HEK293 (cell line): ENCODE data around the gene PLEKHA5.

Experiments
- CTCF ChIA-PET: fragments of 350-600 bp; formaldehyde crosslinking; extraction: SDS; loops from one replicate; lab custom pipeline; 2021; ENCODE audit warnings: antibody characterized with exemption; lab: Yijun Ruan, JAX
- POLR2A ChIA-PET: fragments of 300-600 bp; formaldehyde crosslinking; extraction: SDS; loops from one replicate; lab custom pipeline; 2020; ENCODE audit warnings: antibody characterized with exemption, inconsistent platforms; lab: Yijun Ruan, JAX
- H3K27ac ChIP-seq: fragments of 200-500 bp; sonication (Bioruptor generic); 2 replicates; pipeline ENCODE4 v1.5.1; 2014; ENCODE audit warnings: low read depth, low read length, control low read depth, inconsistent platforms; ENCODE audit errors: extremely low read depth
- H3K36me3 ChIP-seq, 2 experiments: fragments of 200-500 bp in 1 of 2; sonication (Bioruptor generic) in 1 of 2; 1 replicate in 1 of 2; 2 replicates in 1 of 2; pipeline ENCODE4 v1.5.1; 2014 to 2017; ENCODE audit warnings: inconsistent platforms in 2 of 2, low read length in 2 of 2; ENCODE audit not compliant: control insufficient read depth in 2 of 2, insufficient read depth in 1 of 2
- H3K4me1 ChIP-seq: fragments of 200-500 bp; sonication (Bioruptor generic); 2 replicates; pipeline ENCODE4 v1.5.1; 2014; ENCODE audit warnings: mild to moderate bottlenecking, low read length, inconsistent platforms; ENCODE audit not compliant: control insufficient read depth, insufficient read depth
- H3K4me3 ChIP-seq: 2 replicates; pipeline ENCODE4 v1.5.1; 2011; ENCODE audit warnings: low read depth, mild to moderate bottlenecking, control low read depth, low read length, moderate library complexity
- H3K9me3 ChIP-seq: fragments of 200-500 bp; sonication (Bioruptor generic); 2 replicates; pipeline ENCODE4 v1.5.1; 2014; ENCODE audit warnings: low read depth, low read length, inconsistent platforms; ENCODE audit not compliant: control insufficient read depth, insufficient read depth
- GLI4 ChIP-seq: fragments of 450-650 bp; formaldehyde crosslinking; IDR thresholded peaks from 2 replicates; pipeline ENCODE4 v1.5.1; 2016; ENCODE audit warnings: missing biosample characterization, missing genetic modification characterization
- GLIS2 ChIP-seq: fragments of 450-650 bp; formaldehyde crosslinking; IDR thresholded peaks from 2 replicates; pipeline ENCODE4 v1.5.1; 2016; ENCODE audit warnings: missing biosample characterization, missing genetic modification characterization
- KLF1 ChIP-seq: fragments of 450-650 bp; formaldehyde crosslinking; IDR thresholded peaks from 2 replicates; pipeline ENCODE4 v1.5.1; 2016; ENCODE audit warnings: missing biosample characterization, missing genetic modification characterization
- KLF16 ChIP-seq: fragments of 450-650 bp; formaldehyde crosslinking; IDR thresholded peaks from 2 replicates; pipeline ENCODE4 v1.5.1; 2017; ENCODE audit warnings: missing biosample characterization, missing genetic modification characterization
- KLF7 ChIP-seq: fragments of 450-650 bp; formaldehyde crosslinking; IDR thresholded peaks from 2 replicates; pipeline ENCODE4 v1.5.1; 2016; ENCODE audit warnings: missing biosample characterization, missing genetic modification characterization, borderline replicate concordance
- KLF8 ChIP-seq: fragments of 450-650 bp; formaldehyde crosslinking; IDR thresholded peaks from 2 replicates; pipeline ENCODE4 v1.5.1; 2016; ENCODE audit warnings: missing biosample characterization, missing genetic modification characterization
- KLF9 ChIP-seq: fragments of 450-650 bp; formaldehyde crosslinking; IDR thresholded peaks from 2 replicates; pipeline ENCODE4 v1.5.1; 2016; ENCODE audit warnings: missing biosample characterization, missing genetic modification characterization, low read depth
- MEIS1 ChIP-seq: sonication (generic); formaldehyde crosslinking; IDR thresholded peaks from 2 replicates; pipeline ENCODE4 v1.8.1; 2022; ENCODE audit warnings: missing genetic modification reagents, mild to moderate bottlenecking, borderline replicate concordance
- MZF1 ChIP-seq: fragments of 450-650 bp; formaldehyde crosslinking; IDR thresholded peaks from 2 replicates; pipeline ENCODE4 v1.5.1; 2017; ENCODE audit warnings: missing biosample characterization, missing genetic modification characterization, borderline replicate concordance
- PRDM1 ChIP-seq: fragments of 450-650 bp; formaldehyde crosslinking; IDR thresholded peaks from 2 replicates; pipeline ENCODE4; 2016; ENCODE audit warnings: missing biosample characterization, missing genetic modification characterization
- SCRT1 ChIP-seq: fragments of 450-650 bp; formaldehyde crosslinking; IDR thresholded peaks from 2 replicates; pipeline ENCODE4 v1.5.1; 2016; ENCODE audit warnings: missing biosample characterization, missing genetic modification characterization, borderline replicate concordance
- SETDB1 ChIP-seq: IDR thresholded peaks from one replicate; pipeline ENCODE4 v1.6.1; 2017; ENCODE audit warnings: mild to moderate bottlenecking, low read length, moderate library complexity, mixed read lengths; ENCODE audit not compliant: insufficient read length
- TCF7L2 ChIP-seq: IDR thresholded peaks from 2 replicates; pipeline ENCODE4 v1.6.1; 2011; ENCODE audit warnings: low read depth, mild to moderate bottlenecking, inconsistent platforms, low read length, moderate library complexity, borderline replicate concordance
- ZBTB1 ChIP-seq: fragments of 450-650 bp; formaldehyde crosslinking; IDR thresholded peaks from 2 replicates; pipeline ENCODE4 v1.5.1; 2016; ENCODE audit warnings: missing biosample characterization, missing genetic modification characterization
- ZBTB6 ChIP-seq: fragments of 450-650 bp; formaldehyde crosslinking; IDR thresholded peaks from 2 replicates; pipeline ENCODE4 v1.5.1; 2017; ENCODE audit warnings: missing biosample characterization, missing genetic modification characterization
- ZFHX2 ChIP-seq: fragments of 450-650 bp; formaldehyde crosslinking; conservative IDR thresholded peaks from 2 replicates; pipeline ENCODE4 v1.5.1; 2016; ENCODE audit warnings: missing biosample characterization, missing genetic modification characterization
- ZFP37 ChIP-seq: fragments of 450-650 bp; formaldehyde crosslinking; IDR thresholded peaks from 2 replicates; pipeline ENCODE4 v1.5.1; 2016; ENCODE audit warnings: missing biosample characterization, missing genetic modification characterization
- ZFP41 ChIP-seq: fragments of 450-650 bp; formaldehyde crosslinking; IDR thresholded peaks from 2 replicates; pipeline ENCODE4 v1.5.1; 2016; ENCODE audit warnings: missing biosample characterization, missing genetic modification characterization, borderline replicate concordance
- ZNF132 ChIP-seq: fragments of 450-650 bp; formaldehyde crosslinking; IDR thresholded peaks from 2 replicates; pipeline ENCODE4 v1.5.1; 2017; ENCODE audit warnings: missing biosample characterization, missing genetic modification characterization, borderline replicate concordance
- ZNF155 ChIP-seq: fragments of 450-650 bp; formaldehyde crosslinking; IDR thresholded peaks from 2 replicates; pipeline ENCODE4 v1.5.1; 2016; ENCODE audit warnings: missing biosample characterization, missing genetic modification characterization
- ZNF175 ChIP-seq: fragments of 450-650 bp; formaldehyde crosslinking; IDR thresholded peaks from 2 replicates; pipeline ENCODE4 v1.5.1; 2016; ENCODE audit warnings: missing biosample characterization, missing genetic modification characterization
- ZNF561 ChIP-seq: fragments of 450-650 bp; IDR thresholded peaks from 2 replicates; pipeline ENCODE4 v1.5.1; 2018; ENCODE audit warnings: missing biosample characterization, missing genetic modification characterization, borderline replicate concordance
- ZNF585B ChIP-seq: fragments of 450-650 bp; formaldehyde crosslinking; IDR thresholded peaks from 2 replicates; pipeline ENCODE4 v1.5.1; 2016; ENCODE audit warnings: missing biosample characterization, missing genetic modification characterization
- ZNF596 ChIP-seq: fragments of 450-650 bp; IDR thresholded peaks from 2 replicates; pipeline ENCODE4 v1.5.0; 2018; ENCODE audit warnings: missing biosample characterization, mild to moderate bottlenecking, missing genetic modification characterization, moderate library complexity
- ZNF623 ChIP-seq: fragments of 450-650 bp; formaldehyde crosslinking; IDR thresholded peaks from 2 replicates; pipeline ENCODE4 v1.5.1; 2016; ENCODE audit warnings: missing biosample characterization, missing genetic modification characterization
- ZNF645 ChIP-seq: fragments of 450-650 bp; formaldehyde crosslinking; IDR thresholded peaks from 2 replicates; pipeline ENCODE4; 2016; ENCODE audit warnings: missing biosample characterization, missing genetic modification characterization
- ZXDB ChIP-seq: fragments of 450-650 bp; formaldehyde crosslinking; IDR thresholded peaks from 2 replicates; pipeline ENCODE4 v1.5.1; 2016; ENCODE audit warnings: missing biosample characterization, missing genetic modification characterization
- TF ChIP-seq, protein P1 (sequence below): fragments of 450-650 bp; formaldehyde crosslinking; optimal IDR thresholded peaks from 2 replicates; pipeline ENCODE3; 2016; ENCODE audit warnings: missing biosample characterization, mild to moderate bottlenecking, missing genetic modification characterization
- TF ChIP-seq, protein P2 (sequence below): fragments of 450-650 bp; formaldehyde crosslinking; IDR thresholded peaks from 2 replicates; pipeline ENCODE4 v1.5.1; 2016; ENCODE audit warnings: missing biosample characterization, missing genetic modification characterization

The PLEKHA5 gene

DNA sequence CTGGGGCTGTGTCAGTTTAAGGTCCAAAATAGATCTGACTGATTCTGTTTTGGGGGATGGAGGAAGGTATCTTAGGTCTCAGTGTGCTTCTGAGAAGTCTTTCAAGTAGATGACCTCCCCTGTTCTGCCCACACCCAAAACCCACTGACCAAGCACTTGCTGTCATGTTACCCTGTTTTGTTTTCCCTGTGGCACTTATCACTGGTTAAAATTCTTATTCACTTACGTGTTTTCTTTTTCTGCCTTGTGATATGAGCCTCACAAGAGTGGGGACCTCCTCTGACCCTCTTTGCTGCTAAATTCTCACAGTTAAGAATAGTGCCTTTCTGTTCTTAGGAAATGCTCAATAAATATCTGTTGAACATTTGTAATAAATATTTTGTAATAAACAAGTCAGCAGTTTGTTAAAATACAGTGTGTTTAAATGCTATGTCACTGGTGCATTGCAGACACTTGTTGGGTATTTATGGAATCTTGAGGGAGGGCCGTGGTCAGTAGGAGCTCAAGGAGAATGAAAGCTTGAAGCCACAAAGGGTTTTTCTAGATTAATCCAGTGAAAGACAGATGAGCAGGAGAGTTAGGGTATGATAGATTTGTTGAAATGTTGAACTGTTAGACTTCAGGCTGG lies 20.9 kb downstream of the PLEKHA5 start:
- TF ChIP-seq SETDB1 (no peak), KLF7 (tag by site-specific recombination) (no peak), ZXDB (tag by site-specific recombination) (no peak), ZNF645 (tag by site-specific recombination) (no peak), ZBTB6 (tag by site-specific recombination) (no peak), KLF16 (tag by site-specific recombination) (no peak), KLF9 (tag by site-specific recombination) (no peak), ZNF623 (tag by site-specific recombination) (no peak), MZF1 (no peak), ZNF132 (tag by site-specific recombination) (no peak), ZFHX2 (tag by site-specific recombination) (no peak), ZFP37 (tag by site-specific recombination) (no peak), SCRT1 (tag by site-specific recombination) (no peak), TCF7L2 (no peak), MEIS1 (CRISPR knock-in tag) (no peak), ZNF596 (tag by site-specific recombination) (no peak), ZNF585B (tag by site-specific recombination) (no peak)
- TF ChIP-seq, protein P1, sequence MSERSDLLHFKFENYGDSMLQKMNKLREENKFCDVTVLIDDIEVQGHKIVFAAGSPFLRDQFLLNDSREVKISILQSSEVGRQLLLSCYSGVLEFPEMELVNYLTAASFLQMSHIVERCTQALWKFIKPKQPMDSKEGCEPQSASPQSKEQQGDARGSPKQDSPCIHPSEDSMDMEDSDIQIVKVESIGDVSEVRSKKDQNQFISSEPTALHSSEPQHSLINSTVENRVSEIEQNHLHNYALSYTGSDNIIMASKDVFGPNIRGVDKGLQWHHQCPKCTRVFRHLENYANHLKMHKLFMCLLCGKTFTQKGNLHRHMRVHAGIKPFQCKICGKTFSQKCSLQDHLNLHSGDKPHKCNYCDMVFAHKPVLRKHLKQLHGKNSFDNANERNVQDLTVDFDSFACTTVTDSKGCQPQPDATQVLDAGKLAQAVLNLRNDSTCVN (tag by site-specific recombination): no peak
- Histone ChIP-seq H3K9me3 (no peaks in the 10 kb centered on the region), H3K36me3 (peaks cover 13% of the 10 kb centered on the region in 2 experiments), H3K27ac (no peak overlapping the region), H3K4me3 (no peak overlapping the region), H3K4me1 (peaks cover 6% of the 10 kb centered on the region; the same call in 1 of the 2 replicates)
- POLR2A ChIA-PET: no interaction called here
- CTCF ChIA-PET: no interaction called here

DNA sequence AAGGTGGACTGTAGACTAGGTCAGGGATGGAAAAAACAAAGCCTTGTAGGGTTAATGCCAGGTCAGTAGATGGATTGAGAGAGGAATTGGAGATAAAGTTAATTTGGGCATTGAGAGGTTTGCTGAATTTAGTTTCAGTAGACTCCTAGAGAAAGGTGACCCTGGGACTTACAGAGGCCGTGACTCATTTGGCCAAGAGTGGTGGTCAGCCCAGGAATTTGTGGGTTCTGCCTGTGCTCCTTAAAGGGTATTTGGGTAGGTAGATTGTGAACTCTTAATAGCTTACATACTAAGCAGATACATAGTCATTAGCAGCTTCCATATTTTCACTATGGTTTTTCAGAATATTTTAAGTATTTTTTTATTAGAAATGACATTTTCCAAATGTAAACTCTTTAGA lies 21.8 kb downstream of the PLEKHA5 start:
- Histone ChIP-seq H3K4me3 (no peak overlapping the region), H3K4me1 (peaks cover 10% of the 10 kb centered on the region; the same call in 1 of the 2 replicates), H3K27ac (no peak overlapping the region), H3K9me3 (no peaks in the 10 kb centered on the region), H3K36me3 (peaks cover 13% of the 10 kb centered on the region in 2 experiments)
- TF ChIP-seq ZNF561 (tag by site-specific recombination) (no peak), ZNF175 (tag by site-specific recombination) (no peak), KLF1 (tag by site-specific recombination) (no peak), ZBTB1 (tag by site-specific recombination) (no peak), GLI4 (tag by site-specific recombination) (no peak), PRDM1 (no peak), ZNF155 (tag by site-specific recombination) (no peak), KLF8 (tag by site-specific recombination) (no peak), ZFP41 (tag by site-specific recombination) (no peak), GLIS2 (tag by site-specific recombination) (no peak)
- TF ChIP-seq, protein P2, sequence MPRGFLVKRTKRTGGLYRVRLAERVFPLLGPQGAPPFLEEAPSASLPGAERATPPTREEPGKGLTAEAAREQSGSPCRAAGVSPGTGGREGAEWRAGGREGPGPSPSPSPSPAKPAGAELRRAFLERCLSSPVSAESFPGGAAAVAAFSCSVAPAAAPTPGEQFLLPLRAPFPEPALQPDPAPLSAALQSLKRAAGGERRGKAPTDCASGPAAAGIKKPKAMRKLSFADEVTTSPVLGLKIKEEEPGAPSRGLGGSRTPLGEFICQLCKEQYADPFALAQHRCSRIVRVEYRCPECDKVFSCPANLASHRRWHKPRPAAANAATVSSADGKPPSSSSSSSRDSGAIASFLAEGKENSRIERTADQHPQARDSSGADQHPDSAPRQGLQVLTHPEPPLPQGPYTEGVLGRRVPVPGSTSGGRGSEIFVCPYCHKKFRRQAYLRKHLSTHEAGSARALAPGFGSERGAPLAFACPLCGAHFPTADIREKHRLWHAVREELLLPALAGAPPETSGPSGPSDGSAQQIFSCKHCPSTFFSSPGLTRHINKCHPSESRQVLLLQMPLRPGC: no peak
- ChIA-PET CTCF (interaction anchor here (1.0 kb wide), 1 partner anchor 35 kb away, joined by 4 read pairs; no protein-coding TSS in a partner anchor), POLR2A (no interaction called here)
